ENCODE data around the gene ANXA10.
"Not testable (repeated sequence)": the region's sequence is repeated elsewhere in the genome, so short reads cannot be mapped to it uniquely, and the experiment has no call there.

ANXA10 gene

GRCh38 chr4:168134651-168135050 is 42.3 kb downstream of the ANXA10 start:
- H3K4me3 ChIP-seq (ENCODE audit: control insufficient read depth, low read depth, low read length) = no peak overlapping the region
- TF ChIP-seq CTCF (IDR thresholded peaks at IDR 0.05; ENCODE audit: control insufficient read depth, insufficient read depth, low read depth, low read length, missing control alignments) = no peak
- DNase-seq (ENCODE audit: low read depth) = no peak

- not testable (repeated sequence) for H3K4me3 ChIP-seq (ENCODE audit: control insufficient read depth, low read depth, low read length); DNase-seq (ENCODE audit: low read depth)
Measured at GRCh38 chr4:168135860-168136259, 43.5 kb downstream of the ANXA10 start.

GRCh38 chr4:168137695-168138094 is 45.4 kb downstream of the ANXA10 start:
- not testable (repeated sequence) for H3K4me3 ChIP-seq (ENCODE audit: control insufficient read depth, low read depth, low read length); DNase-seq (ENCODE audit: low read depth)

GRCh38 chr4:168138143-168138542 is 45.8 kb downstream of the ANXA10 start:
- no peak overlapping the region for H3K4me3 ChIP-seq (ENCODE audit: control insufficient read depth, low read depth, low read length)
- TF ChIP-seq CTCF (IDR thresholded peaks at IDR 0.05; ENCODE audit: control insufficient read depth, insufficient read depth, low read depth, low read length, missing control alignments) = no peak
- peak; percentile 85 for DNase-seq (ENCODE audit: low read depth)

- DNase-seq (ENCODE audit: low read depth) = no peak
- TF ChIP-seq CTCF (IDR thresholded peaks at IDR 0.05; ENCODE audit: control insufficient read depth, insufficient read depth, low read depth, low read length, missing control alignments) = no peak
- no peak overlapping the region for H3K4me3 ChIP-seq (ENCODE audit: control insufficient read depth, low read depth, low read length)
Measured at GRCh38 chr4:168139336-168139735, 47.0 kb downstream of the ANXA10 start.

GRCh38 chr4:168141733-168142132 is 49.4 kb downstream of the ANXA10 start:
- H3K4me3 ChIP-seq (ENCODE audit: control insufficient read depth, low read depth, low read length) = no peak overlapping the region
- no peak for TF ChIP-seq CTCF (IDR thresholded peaks at IDR 0.05; ENCODE audit: control insufficient read depth, insufficient read depth, low read depth, low read length, missing control alignments)
- DNase-seq (ENCODE audit: low read depth) = no peak

GRCh38 chr4:168143601-168144000 is 51.3 kb downstream of the ANXA10 start:
- TF ChIP-seq CTCF (IDR thresholded peaks at IDR 0.05; ENCODE audit: control insufficient read depth, insufficient read depth, low read depth, low read length, missing control alignments) = no peak
- DNase-seq (ENCODE audit: low read depth) = no peak
- H3K4me3 ChIP-seq (ENCODE audit: control insufficient read depth, low read depth, low read length) = no peak overlapping the region

- no peak for TF ChIP-seq CTCF (IDR thresholded peaks at IDR 0.05; ENCODE audit: control insufficient read depth, insufficient read depth, low read depth, low read length, missing control alignments)
- no peak for DNase-seq (ENCODE audit: low read depth)
- H3K4me3 ChIP-seq (ENCODE audit: control insufficient read depth, low read depth, low read length) = no peak overlapping the region
Measured at GRCh38 chr4:168150420-168151050, 58.2 kb downstream of the ANXA10 start.

Measured in AG09309 (cell line).